Measurements from ENCODE around the gene REP15. TPM values are rescaled to one million over a fixed set of nuclear protein-coding genes. Genes with fewer than 3 reads are reported as not detected.

Gene REP15
- total RNA-seq, 4 donors from 2014 or later = 1.2 to 2.5 (median 1.3) TPM

- Histone ChIP-seq H3K4me3 (no peak overlapping the region), H3K36me3 (peaks cover 10 to 87% (median 38%) of the 10 kb centered on the region in 4 donors)
- 91% methylated on average over 1 of the region's 6 CpGs for WGBS
Observed at GRCh38 chr12:27667540-27667939, 28.7 kb upstream of the REP15 start.

GRCh38 chr12:27672051-27672450 lies 24.2 kb upstream of the REP15 start:
- Histone ChIP-seq H3K4me3 (no peak overlapping the region), H3K4me1 (peaks cover 16 to 24% (median 20%) of the 10 kb centered on the region in 4 donors), H3K27ac (replicated peaks in 1 of 4) (no peak overlapping the region), H3K9me3 (no peaks in the 10 kb centered on the region), H3K27me3 (no peaks in the 10 kb centered on the region), H3K36me3 (peaks cover 17 to 73% (median 29%) of the 10 kb centered on the region in 4 donors)
- 77% methylated on average over 4 of the region's 4 CpGs for WGBS
- intact Hi-C loops (cut with DNase I) = no loop called here
- TF ChIP-seq POLR2A (IDR thresholded peaks at IDR 0.05; ENCODE audit: low read depth) (no peak), POLR2AphosphoS5 (IDR thresholded peaks at IDR 0.05) (no peak), EP300 (IDR thresholded peaks at IDR 0.05) (no peak), CTCF (IDR thresholded peaks at IDR 0.05) (no peak)
- no peak for DNase-seq (ENCODE audit: extremely low spot score)

More at GRCh38 chr12:27667540-27667939, 28.7 kb upstream of the REP15 start:
- TF ChIP-seq EP300 (IDR thresholded peaks at IDR 0.05) (no peak), CTCF (IDR thresholded peaks at IDR 0.05) (no peak), POLR2A (IDR thresholded peaks at IDR 0.05; ENCODE audit: low read depth) (no peak), POLR2AphosphoS5 (IDR thresholded peaks at IDR 0.05) (no peak)
- Histone ChIP-seq H3K27me3 (no peaks in the 10 kb centered on the region), H3K9me3 (no peaks in the 10 kb centered on the region), H3K4me1 (peaks cover 2 to 9% (median 6%) of the 10 kb centered on the region in 4 donors), H3K27ac (replicated peaks in 1 of 4) (no peak overlapping the region)
- no peak for DNase-seq (ENCODE audit: extremely low spot score)
- intact Hi-C loops (cut with DNase I) = no loop called here

GRCh38 chr12:27672643-27673042 lies 23.6 kb upstream of the REP15 start:
- 61% methylated on average over 1 of the region's 1 CpG for WGBS
- no peak for DNase-seq (ENCODE audit: extremely low spot score)
- Histone ChIP-seq H3K4me3 (no peak overlapping the region), H3K9me3 (no peaks in the 10 kb centered on the region), H3K4me1 (peaks cover 16 to 24% (median 20%) of the 10 kb centered on the region in 4 donors), H3K27me3 (no peaks in the 10 kb centered on the region), H3K36me3 (peaks cover 17 to 74% (median 29%) of the 10 kb centered on the region in 4 donors), H3K27ac (replicated peaks in 1 of 4) (peak overlapping the region; percentile 24 to 40 (median 32))
- TF ChIP-seq POLR2A (IDR thresholded peaks at IDR 0.05; ENCODE audit: low read depth) = no peak
- no peak for TF ChIP-seq EP300 (IDR thresholded peaks at IDR 0.05)
- TF ChIP-seq CTCF (IDR thresholded peaks at IDR 0.05) = no peak
- intact Hi-C loops (cut with DNase I) = no loop called here

- Histone ChIP-seq H3K27ac (replicated peaks in 1 of 4) (peak overlapping the region; percentile 24 to 40 (median 32)), H3K9me3 (no peaks in the 10 kb centered on the region), H3K27me3 (no peaks in the 10 kb centered on the region), H3K4me3 (no peak overlapping the region), H3K4me1 (peaks cover 16 to 24% (median 20%) of the 10 kb centered on the region in 4 donors), H3K36me3 (peaks cover 11 to 74% (median 27%) of the 10 kb centered on the region in 4 donors)
- no peak for TF ChIP-seq EP300 (IDR thresholded peaks at IDR 0.05)
- no peak for TF ChIP-seq POLR2A (IDR thresholded peaks at IDR 0.05; ENCODE audit: low read depth)
- no peak for TF ChIP-seq POLR2AphosphoS5 (IDR thresholded peaks at IDR 0.05)
- TF ChIP-seq CTCF (IDR thresholded peaks at IDR 0.05) = no peak
- WGBS = 16% methylated on average over 3 of the region's 3 CpGs
- DNase-seq (ENCODE audit: extremely low spot score) = no peak
- intact Hi-C loops (cut with DNase I) = no loop called here
Observed at GRCh38 chr12:27673101-27673718, 23.0 kb upstream of the REP15 start.
